ENCODE results near the gene TWIST2. TPM values are rescaled to one million over a fixed set of nuclear protein-coding genes. Genes with fewer than 3 reads are reported as not detected.

The TWIST2 gene
- not detected for total RNA-seq

- Mint-ChIP-seq H3K4me1 (no peaks in the 10 kb centered on the region), H3K9me3 (no peaks in the 10 kb centered on the region), H3K4me3 (no peak within 1 kb of the TSS), H3K27me3 (peaks cover 70% of the 10 kb centered on the region), H3K36me3 (no peaks in the 10 kb centered on the region), H3K27ac (no peak within 1 kb of the TSS)
- DNase-seq: no peak
These were observed at the start of gene TWIST2 for GRCh38 chr2:238847841-238848690. Gene TWIST2 (plus strand): TSS chr2:238848085. CDS start chr2:238848216, 131 bp downstream.

DNA sequence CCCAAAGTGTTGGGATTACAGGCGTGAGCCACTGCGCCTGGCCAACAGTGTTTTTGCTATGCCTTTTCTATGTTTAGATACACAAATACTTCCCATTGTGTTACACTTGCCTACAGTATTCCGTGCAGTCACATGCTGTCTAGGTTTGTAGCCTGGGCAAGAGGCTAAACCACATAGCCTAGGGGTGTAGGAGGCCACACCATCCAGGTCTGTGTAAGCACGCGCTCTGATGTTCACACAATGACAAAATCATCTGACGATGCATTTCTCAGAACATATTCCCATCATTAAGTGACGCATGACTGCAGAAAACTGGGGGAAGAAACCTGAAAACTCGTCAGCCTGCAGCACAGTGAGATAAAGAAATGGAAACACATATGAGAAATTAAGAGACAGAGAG, 46.1 kb upstream of the TWIST2 start:
- H3K27ac Mint-ChIP-seq: no peak overlapping the region
- H3K9me3 Mint-ChIP-seq: no peaks in the 10 kb centered on the region
- no peaks in the 10 kb centered on the region for H3K4me1 Mint-ChIP-seq
- H3K4me3 Mint-ChIP-seq: no peak overlapping the region
- H3K27me3 Mint-ChIP-seq: peaks cover 19% of the 10 kb centered on the region
- H3K36me3 Mint-ChIP-seq: no peaks in the 10 kb centered on the region
- DNase-seq: no peak

- Mint-ChIP-seq H3K9me3 (no peaks in the 10 kb centered on the region), H3K4me3 (no peak overlapping the region), H3K36me3 (no peaks in the 10 kb centered on the region), H3K4me1 (no peaks in the 10 kb centered on the region), H3K27me3 (peaks cover 12% of the 10 kb centered on the region), H3K27ac (no peak overlapping the region)
- no peak for DNase-seq
These were observed 44.9 kb upstream of the TWIST2 start for GRCh38 chr2:238802957-238803356.

GRCh38 chr2:238803996-238804870, 43.7 kb upstream of the TWIST2 start:
- Mint-ChIP-seq H3K36me3 (no peaks in the 10 kb centered on the region), H3K4me3 (no peak overlapping the region), H3K4me1 (no peaks in the 10 kb centered on the region)

GRCh38 chr2:238808761-238809160, 39.1 kb upstream of the TWIST2 start:
- H3K27me3 Mint-ChIP-seq: peaks cover 5% of the 10 kb centered on the region
- no peaks in the 10 kb centered on the region for H3K4me1 Mint-ChIP-seq
- H3K27ac Mint-ChIP-seq: no peak overlapping the region
- H3K36me3 Mint-ChIP-seq: no peaks in the 10 kb centered on the region
- no peak for DNase-seq
- peaks cover 5% of the 10 kb centered on the region for H3K9me3 Mint-ChIP-seq
- H3K4me3 Mint-ChIP-seq: no peak overlapping the region

More at GRCh38 chr2:238803996-238804870, 43.7 kb upstream of the TWIST2 start:
- no peak for DNase-seq
- H3K9me3 Mint-ChIP-seq: peaks cover 2% of the 10 kb centered on the region
- no peak overlapping the region for H3K27ac Mint-ChIP-seq
- peaks cover 10% of the 10 kb centered on the region for H3K27me3 Mint-ChIP-seq

- no peak overlapping the region for H3K4me3 Mint-ChIP-seq
- peaks cover 5% of the 10 kb centered on the region for H3K9me3 Mint-ChIP-seq
- H3K27ac Mint-ChIP-seq: no peak overlapping the region
- H3K36me3 Mint-ChIP-seq: no peaks in the 10 kb centered on the region
- DNase-seq: no peak
- H3K4me1 Mint-ChIP-seq: no peaks in the 10 kb centered on the region
- peaks cover 10% of the 10 kb centered on the region for H3K27me3 Mint-ChIP-seq
These were observed 37.6 kb upstream of the TWIST2 start for GRCh38 chr2:238810321-238810720.

GRCh38 chr2:238811293-238811692, 36.6 kb upstream of the TWIST2 start:
- Mint-ChIP-seq H3K27ac (no peak overlapping the region), H3K4me3 (no peak overlapping the region), H3K27me3 (peaks cover 10% of the 10 kb centered on the region), H3K36me3 (no peaks in the 10 kb centered on the region), H3K4me1 (no peaks in the 10 kb centered on the region), H3K9me3 (peaks cover 5% of the 10 kb centered on the region)
- no peak for DNase-seq

- no peaks in the 10 kb centered on the region for H3K4me1 Mint-ChIP-seq
- no peaks in the 10 kb centered on the region for H3K36me3 Mint-ChIP-seq
- no peak overlapping the region for H3K4me3 Mint-ChIP-seq
- H3K27ac Mint-ChIP-seq: no peak overlapping the region
- DNase-seq: no peak
- peaks cover 10% of the 10 kb centered on the region for H3K27me3 Mint-ChIP-seq
- H3K9me3 Mint-ChIP-seq: peaks cover 5% of the 10 kb centered on the region
These were observed 36.1 kb upstream of the TWIST2 start for GRCh38 chr2:238811759-238812158.

DNA sequence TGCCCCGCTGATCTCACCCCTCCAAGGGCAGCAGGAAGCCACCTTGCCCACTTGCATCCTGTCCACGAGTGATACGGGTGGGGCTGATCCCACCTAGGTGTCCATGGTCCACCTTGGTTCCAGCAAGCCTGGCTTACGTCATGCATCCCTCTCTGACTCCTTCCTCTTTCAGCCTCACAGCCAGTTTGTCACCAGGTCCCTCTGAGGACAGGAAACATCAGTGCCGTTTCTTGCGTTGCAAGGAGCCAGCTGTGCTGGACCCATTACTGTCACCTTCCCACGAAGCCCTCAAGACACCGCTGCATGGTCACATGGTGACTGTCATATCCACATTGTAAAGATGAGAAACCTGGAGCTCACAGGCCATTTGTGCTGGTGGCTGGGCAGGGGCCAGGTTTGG, 34.8 kb upstream of the TWIST2 start:
- Mint-ChIP-seq H3K4me3 (no peak overlapping the region), H3K4me1 (no peaks in the 10 kb centered on the region), H3K36me3 (no peaks in the 10 kb centered on the region), H3K27ac (no peak overlapping the region), H3K27me3 (peaks cover 23% of the 10 kb centered on the region), H3K9me3 (peaks cover 5% of the 10 kb centered on the region)
- no peak for DNase-seq

- no peaks in the 10 kb centered on the region for H3K4me1 Mint-ChIP-seq
- no peaks in the 10 kb centered on the region for H3K36me3 Mint-ChIP-seq
- no peak overlapping the region for H3K4me3 Mint-ChIP-seq
- no peak for DNase-seq
- H3K27me3 Mint-ChIP-seq: peaks cover 36% of the 10 kb centered on the region
- no peak overlapping the region for H3K27ac Mint-ChIP-seq
- no peaks in the 10 kb centered on the region for H3K9me3 Mint-ChIP-seq
These were observed 33.1 kb upstream of the TWIST2 start for GRCh38 chr2:238814815-238815214.

- no peaks in the 10 kb centered on the region for H3K36me3 Mint-ChIP-seq
- peaks cover 47% of the 10 kb centered on the region for H3K27me3 Mint-ChIP-seq
- H3K9me3 Mint-ChIP-seq: no peaks in the 10 kb centered on the region
- no peak overlapping the region for H3K27ac Mint-ChIP-seq
- no peak for DNase-seq
- H3K4me3 Mint-ChIP-seq: no peak overlapping the region
- H3K4me1 Mint-ChIP-seq: no peaks in the 10 kb centered on the region
These were observed 31.6 kb upstream of the TWIST2 start for GRCh38 chr2:238816291-238816690.

GRCh38 chr2:238817382-238817781, 30.5 kb upstream of the TWIST2 start:
- Mint-ChIP-seq H3K9me3 (no peaks in the 10 kb centered on the region), H3K36me3 (no peaks in the 10 kb centered on the region), H3K4me3 (no peak overlapping the region), H3K4me1 (no peaks in the 10 kb centered on the region), H3K27ac (no peak overlapping the region), H3K27me3 (peaks cover 51% of the 10 kb centered on the region)
- DNase-seq: no peak

DNA sequence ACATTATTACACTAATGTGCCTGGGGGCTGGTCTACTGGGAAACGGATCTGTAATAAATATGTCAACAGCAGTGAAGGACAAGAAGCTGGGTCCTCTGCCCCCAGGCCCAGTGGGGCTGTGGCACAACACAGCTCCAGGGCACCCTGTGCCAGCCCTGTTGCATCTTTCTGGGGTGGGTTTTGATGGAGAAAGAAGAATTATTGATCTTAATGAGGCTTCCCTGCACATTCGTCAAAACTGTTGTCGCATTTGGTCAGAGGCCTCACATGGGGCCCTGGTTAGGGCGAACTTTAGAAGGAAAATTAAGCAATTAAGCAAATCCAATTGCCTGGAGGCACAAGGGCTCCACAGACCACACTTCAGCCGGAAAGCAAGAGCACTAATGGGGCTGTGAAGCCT, 30.0 kb upstream of the TWIST2 start:
- Mint-ChIP-seq H3K27me3 (peaks cover 54% of the 10 kb centered on the region), H3K4me3 (no peak overlapping the region)

DNA sequence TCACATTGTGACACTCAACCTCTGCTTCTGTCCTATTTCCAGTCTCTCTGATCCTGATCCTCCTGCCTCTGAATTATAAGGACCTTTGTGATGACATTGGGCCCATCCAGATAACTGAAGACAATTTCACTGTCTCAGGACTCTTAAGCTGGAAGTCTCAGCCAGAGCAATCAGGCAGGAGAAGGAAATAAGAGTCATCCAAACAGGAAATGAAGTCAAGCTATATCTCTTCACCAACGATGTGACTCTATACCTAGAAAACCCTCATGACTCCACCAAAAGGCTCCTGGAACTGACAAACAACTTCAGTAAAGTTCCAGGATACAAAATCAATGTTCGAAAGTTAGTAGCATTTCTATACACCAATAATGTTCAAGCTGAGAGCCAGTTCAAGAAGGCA, 29.3 kb upstream of the TWIST2 start:
- peaks cover 2% of the 10 kb centered on the region for H3K9me3 Mint-ChIP-seq
- no peak overlapping the region for H3K4me3 Mint-ChIP-seq
- no peak for DNase-seq
- no peaks in the 10 kb centered on the region for H3K36me3 Mint-ChIP-seq
- no peaks in the 10 kb centered on the region for H3K4me1 Mint-ChIP-seq
- no peak overlapping the region for H3K27ac Mint-ChIP-seq
- H3K27me3 Mint-ChIP-seq: peaks cover 60% of the 10 kb centered on the region

More for the DNA sequence above, 30.0 kb upstream of the TWIST2 start:
- Mint-ChIP-seq H3K9me3 (no peaks in the 10 kb centered on the region), H3K36me3 (no peaks in the 10 kb centered on the region), H3K27ac (no peak overlapping the region), H3K4me1 (no peaks in the 10 kb centered on the region)
- no peak for DNase-seq

- no peak overlapping the region for H3K27ac Mint-ChIP-seq
- H3K9me3 Mint-ChIP-seq: peaks cover 12% of the 10 kb centered on the region
- no peak overlapping the region for H3K4me3 Mint-ChIP-seq
- no peaks in the 10 kb centered on the region for H3K4me1 Mint-ChIP-seq
- no peak for DNase-seq
- peaks cover 64% of the 10 kb centered on the region for H3K27me3 Mint-ChIP-seq
- H3K36me3 Mint-ChIP-seq: no peaks in the 10 kb centered on the region
These were observed 27.7 kb upstream of the TWIST2 start for GRCh38 chr2:238820197-238820596.
